Measurements from ENCODE around the gene LRCH1. TPM values are rescaled to one million over a fixed set of nuclear protein-coding genes. Genes with fewer than 3 reads are reported as not detected.

The LRCH1 gene
- total and polyA plus RNA-seq, 2 of the 13 experiments (the other 11 are each of a cell fraction or from before 2014, with no cell fraction given): 4.1 to 12.6 TPM

DNA sequence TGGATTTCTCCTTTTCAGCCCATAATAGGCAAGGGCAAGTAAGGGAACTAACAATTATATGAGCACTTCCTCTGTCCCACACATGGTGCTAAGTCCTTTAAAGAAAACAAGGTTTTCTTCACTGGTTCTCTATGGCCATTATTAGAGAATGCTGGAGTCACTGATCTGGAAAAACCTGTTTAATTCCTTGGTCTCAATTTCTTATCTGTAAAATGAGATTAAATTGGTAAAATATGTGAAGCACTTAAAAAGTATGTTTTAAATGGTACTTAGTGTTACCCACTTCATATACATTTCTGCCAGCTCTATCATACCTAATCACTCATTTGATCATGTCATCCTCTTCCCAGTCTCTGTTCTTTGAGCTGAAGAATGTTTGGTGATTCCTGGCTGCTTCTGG lies 39.4 kb downstream of the LRCH1 start:
- Histone ChIP-seq H4K20me1 (ENCODE audit: insufficient read depth, low read length) (no peaks in the 10 kb centered on the region; the same call in 1 of the 2 replicates), H3K4me3 (replicated peaks in 1 of 3; ENCODE audit: insufficient read depth in 1 of 3, low read depth in 2 of 3, low read length in 3 of 3) (no peak overlapping the region), H3K9me3 (ENCODE audit: low read length) (no peaks in the 10 kb centered on the region), H2AFZ (ENCODE audit: low read length) (no peak overlapping the region), H3K9ac (ENCODE audit: insufficient read depth, low read depth, low read length) (no peak overlapping the region), H3K4me1 (ENCODE audit: insufficient read depth, low read length) (peaks cover 24% of the 10 kb centered on the region), H3K79me2 (ENCODE audit: insufficient read depth, low read length) (peaks cover 60% of the 10 kb centered on the region), H3K4me2 (ENCODE audit: low read depth, low read length) (no peak overlapping the region), H3K27me3 (ENCODE audit: control insufficient read depth in 1 of 2, insufficient read depth in 2 of 2, low read length in 2 of 2) (no peaks in the 10 kb centered on the region), H3K36me3 (replicated peaks in 1 of 2; ENCODE audit: control insufficient read depth in 1 of 2, insufficient read depth in 2 of 2, low read length in 2 of 2) (no peaks in the 10 kb centered on the region; a peak in 1 of 5 replicates), H3K27ac (ENCODE audit: extremely low read length, insufficient read depth, low read length) (no peak overlapping the region)
- no TSS peak for BruUV-seq (replicated peaks)
- ChIA-PET POLR2A (interaction anchor here (1.1 kb wide), 1 partner anchor 37 kb away, joined by 3 read pairs; no protein-coding TSS in a partner anchor), CTCF (ENCODE audit: low intra/inter-chr PET ratio, low total read pairs) (no interaction called here)
- intact Hi-C loops (cut with micrococcal nuclease; ENCODE audit: unreplicated experiment): no loop called here
- FAIRE-seq (no peak), DNase-seq (ENCODE audit: low spot score) (no peak), ATAC-seq (no peak)
- in situ Hi-C loops (cut with HindIII; ENCODE audit: extremely low pct_ligation_motif_present, low pct_unique_long_range_greater_than_20kb): no loop called here
- TF ChIP-seq BCL6 (CRISPR knock-in tag; IDR thresholded peaks at IDR 0.05) (no peak), JUND (CRISPR knock-in tag; IDR thresholded peaks at IDR 0.05) (no peak), U2AF2 (IDR thresholded peaks at IDR 0.05; ENCODE audit: low read depth, low read length) (no peak), ZFP36L2 (CRISPR knock-in tag; IDR thresholded peaks at IDR 0.05) (no peak), HMG20B (CRISPR knock-in tag; conservative IDR thresholded peaks at IDR 0.05) (no peak), ZNF558 (CRISPR knock-in tag; IDR thresholded peaks at IDR 0.05; ENCODE audit: borderline replicate concordance) (no peak), DPF2 (CRISPR knock-in tag; IDR thresholded peaks at IDR 0.05; ENCODE audit: borderline replicate concordance, low read depth) (no peak), PPARG (CRISPR knock-in tag; conservative IDR thresholded peaks at IDR 0.05) (no peak), FOXO1 (CRISPR knock-in tag; IDR thresholded peaks at IDR 0.05) (no peak), CREM (IDR thresholded peaks at IDR 0.05) (no peak), CREM (CRISPR knock-in tag; IDR thresholded peaks at IDR 0.05) (no peak), ZNF850 (CRISPR knock-in tag; conservative IDR thresholded peaks at IDR 0.05) (no peak), MAFF (IDR thresholded peaks at IDR 0.05; ENCODE audit: low read depth, low read length) (no peak), SNRNP70 (IDR thresholded peaks at IDR 0.05; ENCODE audit: low read depth, low read length) (no peak), SALL1 (CRISPR knock-in tag; IDR thresholded peaks at IDR 0.05) (no peak), TOE1 (CRISPR knock-in tag; IDR thresholded peaks at IDR 0.05) (no peak)
- TF ChIP-seq, protein P1, sequence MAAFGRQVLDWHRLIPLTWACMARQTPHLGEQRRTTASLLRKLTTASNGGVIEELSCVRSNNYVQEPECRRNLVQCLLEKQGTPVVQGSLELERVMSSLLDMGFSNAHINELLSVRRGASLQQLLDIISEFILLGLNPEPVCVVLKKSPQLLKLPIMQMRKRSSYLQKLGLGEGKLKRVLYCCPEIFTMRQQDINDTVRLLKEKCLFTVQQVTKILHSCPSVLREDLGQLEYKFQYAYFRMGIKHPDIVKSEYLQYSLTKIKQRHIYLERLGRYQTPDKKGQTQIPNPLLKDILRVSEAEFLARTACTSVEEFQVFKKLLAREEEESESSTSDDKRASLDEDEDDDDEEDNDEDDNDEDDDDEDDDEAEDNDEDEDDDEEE (CRISPR knock-in tag; IDR thresholded peaks at IDR 0.05): no peak
- TF ChIP-seq, protein P2, sequence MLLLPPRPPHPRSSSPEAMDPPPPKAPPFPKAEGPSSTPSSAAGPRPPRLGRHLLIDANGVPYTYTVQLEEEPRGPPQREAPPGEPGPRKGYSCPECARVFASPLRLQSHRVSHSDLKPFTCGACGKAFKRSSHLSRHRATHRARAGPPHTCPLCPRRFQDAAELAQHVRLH (CRISPR knock-in tag; IDR thresholded peaks at IDR 0.05; ENCODE audit: borderline replicate concordance, low read depth): no peak
- TF ChIP-seq, protein P3, sequence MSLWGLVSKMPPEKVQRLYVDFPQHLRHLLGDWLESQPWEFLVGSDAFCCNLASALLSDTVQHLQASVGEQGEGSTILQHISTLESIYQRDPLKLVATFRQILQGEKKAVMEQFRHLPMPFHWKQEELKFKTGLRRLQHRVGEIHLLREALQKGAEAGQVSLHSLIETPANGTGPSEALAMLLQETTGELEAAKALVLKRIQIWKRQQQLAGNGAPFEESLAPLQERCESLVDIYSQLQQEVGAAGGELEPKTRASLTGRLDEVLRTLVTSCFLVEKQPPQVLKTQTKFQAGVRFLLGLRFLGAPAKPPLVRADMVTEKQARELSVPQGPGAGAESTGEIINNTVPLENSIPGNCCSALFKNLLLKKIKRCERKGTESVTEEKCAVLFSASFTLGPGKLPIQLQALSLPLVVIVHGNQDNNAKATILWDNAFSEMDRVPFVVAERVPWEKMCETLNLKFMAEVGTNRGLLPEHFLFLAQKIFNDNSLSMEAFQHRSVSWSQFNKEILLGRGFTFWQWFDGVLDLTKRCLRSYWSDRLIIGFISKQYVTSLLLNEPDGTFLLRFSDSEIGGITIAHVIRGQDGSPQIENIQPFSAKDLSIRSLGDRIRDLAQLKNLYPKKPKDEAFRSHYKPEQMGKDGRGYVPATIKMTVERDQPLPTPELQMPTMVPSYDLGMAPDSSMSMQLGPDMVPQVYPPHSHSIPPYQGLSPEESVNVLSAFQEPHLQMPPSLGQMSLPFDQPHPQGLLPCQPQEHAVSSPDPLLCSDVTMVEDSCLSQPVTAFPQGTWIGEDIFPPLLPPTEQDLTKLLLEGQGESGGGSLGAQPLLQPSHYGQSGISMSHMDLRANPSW (CRISPR knock-in tag; IDR thresholded peaks at IDR 0.05; ENCODE audit: borderline replicate concordance): no peak

Measured in HepG2 (cell line).